ENCODE data around the gene BCORL1.

The BCORL1 gene

DNA sequence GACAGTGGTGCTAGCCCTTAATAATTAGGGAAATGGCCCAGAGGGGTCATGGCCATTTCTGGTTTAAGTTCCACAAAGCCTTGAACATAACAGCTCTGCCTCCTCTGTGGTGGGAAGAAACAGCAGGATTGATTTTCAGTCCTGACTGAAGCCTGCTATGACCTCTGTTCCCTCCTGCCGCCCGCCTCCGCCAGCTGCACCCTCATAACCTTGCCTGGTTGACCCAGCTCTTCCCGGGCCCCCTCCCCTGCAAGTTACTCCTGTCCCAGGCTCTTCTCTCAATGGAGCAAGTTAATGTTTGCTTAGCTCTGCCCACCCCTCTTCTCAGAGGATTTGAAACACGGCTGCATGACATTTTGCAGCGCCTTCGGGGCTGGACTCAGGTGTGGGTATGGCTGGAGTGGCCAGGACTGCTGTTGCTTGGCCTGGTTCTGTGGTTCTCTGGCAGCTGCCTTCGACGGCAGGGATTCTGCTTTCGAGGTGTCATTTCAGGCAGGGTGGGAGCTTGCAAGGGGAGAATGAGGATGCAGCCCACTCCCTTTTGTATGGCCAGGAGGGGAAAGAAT lies 27.3 kb downstream of the BCORL1 start:
- H3K27me3 ChIP-seq (ENCODE audit: control insufficient read depth, insufficient read depth, low read length, poor library complexity, severe bottlenecking) = no peaks in the 10 kb centered on the region
- peaks cover 9% of the 10 kb centered on the region for H3K36me3 ChIP-seq (ENCODE audit: control insufficient read depth, insufficient read depth, low read length)
- no peaks in the 10 kb centered on the region for H3K9me3 ChIP-seq (ENCODE audit: control insufficient read depth, low read length)
- no peak overlapping the region for H3K4me3 ChIP-seq (ENCODE audit: insufficient read depth, low read depth, low read length)
- H3K4me1 ChIP-seq (ENCODE audit: control insufficient read depth, insufficient read depth, low read length) = no peaks in the 10 kb centered on the region
- no peak overlapping the region for H3K27ac ChIP-seq (ENCODE audit: insufficient read depth, low read depth, low read length, poor library complexity, severe bottlenecking)
- 85 to 86% methylated on average over 10 of the region's 10 CpGs for WGBS, 2 experiments

DNA sequence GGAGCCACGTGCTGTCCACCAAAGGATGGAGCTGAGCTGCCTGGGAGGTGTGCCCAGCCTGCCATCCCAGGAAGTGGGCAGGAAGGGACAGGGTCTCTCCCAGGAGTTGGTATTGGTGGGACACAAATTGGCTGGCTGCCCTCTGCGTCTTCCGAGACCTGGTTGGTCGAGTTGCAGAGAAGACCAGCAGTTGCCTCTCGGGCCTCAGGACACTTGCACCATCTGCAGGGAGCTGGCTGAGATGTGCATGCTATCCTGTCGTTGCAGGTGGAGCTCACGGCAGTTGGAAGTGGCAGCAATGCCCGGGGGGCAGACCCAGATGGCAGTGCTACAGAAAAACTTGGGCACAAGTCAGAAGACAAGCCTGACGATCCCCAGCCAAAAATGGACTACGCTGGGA lies 30.2 kb downstream of the BCORL1 start:
- H3K27me3 ChIP-seq (ENCODE audit: control insufficient read depth, insufficient read depth, low read length, poor library complexity, severe bottlenecking) = no peaks in the 10 kb centered on the region
- WGBS, 2 experiments = 94% methylated on average over 10 of the region's 10 CpGs
- H3K4me1 ChIP-seq (ENCODE audit: control insufficient read depth, insufficient read depth, low read length) = no peaks in the 10 kb centered on the region
- no peak overlapping the region for H3K27ac ChIP-seq (ENCODE audit: insufficient read depth, low read depth, low read length, poor library complexity, severe bottlenecking)
- H3K4me3 ChIP-seq (ENCODE audit: insufficient read depth, low read depth, low read length) = no peak overlapping the region
- H3K36me3 ChIP-seq (ENCODE audit: control insufficient read depth, insufficient read depth, low read length) = peaks cover 24% of the 10 kb centered on the region
- no peaks in the 10 kb centered on the region for H3K9me3 ChIP-seq (ENCODE audit: control insufficient read depth, low read length)

DNA sequence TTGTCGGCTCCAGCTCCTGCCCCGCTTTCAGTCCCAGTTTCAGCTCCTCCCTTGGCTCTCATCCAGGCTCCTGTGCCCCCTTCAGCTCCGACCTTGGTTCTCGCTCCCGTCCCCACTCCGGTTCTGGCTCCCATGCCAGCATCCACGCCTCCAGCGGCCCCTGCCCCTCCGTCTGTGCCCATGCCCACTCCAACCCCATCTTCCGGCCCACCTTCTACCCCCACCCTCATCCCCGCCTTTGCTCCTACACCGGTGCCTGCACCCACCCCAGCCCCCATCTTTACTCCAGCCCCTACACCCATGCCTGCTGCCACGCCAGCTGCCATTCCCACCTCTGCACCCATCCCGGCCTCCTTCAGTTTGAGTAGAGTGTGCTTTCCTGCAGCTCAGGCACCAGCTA lies 31.2 kb downstream of the BCORL1 start:
- Histone ChIP-seq H3K4me3 (ENCODE audit: insufficient read depth, low read depth, low read length) (no peak overlapping the region), H3K27ac (ENCODE audit: insufficient read depth, low read depth, low read length, poor library complexity, severe bottlenecking) (no peak overlapping the region), H3K27me3 (ENCODE audit: control insufficient read depth, insufficient read depth, low read length, poor library complexity, severe bottlenecking) (no peaks in the 10 kb centered on the region), H3K36me3 (ENCODE audit: control insufficient read depth, insufficient read depth, low read length) (peaks cover 24% of the 10 kb centered on the region), H3K9me3 (ENCODE audit: control insufficient read depth, low read length) (no peaks in the 10 kb centered on the region), H3K4me1 (ENCODE audit: control insufficient read depth, insufficient read depth, low read length) (no peaks in the 10 kb centered on the region)
- WGBS, 2 experiments = 94 to 95% methylated on average over 14 of the region's 14 CpGs

DNA sequence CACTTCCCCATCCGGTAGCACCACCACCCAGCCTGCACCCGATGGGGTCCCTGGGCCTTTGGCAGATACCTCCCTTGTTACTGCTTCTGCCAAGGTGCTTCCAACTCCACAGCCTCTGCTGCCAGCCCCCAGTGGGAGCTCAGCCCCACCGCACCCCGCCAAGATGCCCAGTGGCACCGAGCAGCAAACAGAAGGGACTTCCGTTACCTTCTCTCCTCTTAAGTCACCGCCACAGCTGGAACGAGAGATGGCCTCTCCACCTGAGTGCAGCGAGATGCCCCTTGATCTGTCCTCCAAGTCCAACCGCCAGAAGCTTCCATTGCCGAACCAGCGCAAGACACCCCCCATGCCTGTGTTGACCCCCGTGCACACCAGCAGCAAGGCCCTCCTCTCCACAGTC lies 31.9 kb downstream of the BCORL1 start:
- H3K36me3 ChIP-seq (ENCODE audit: control insufficient read depth, insufficient read depth, low read length) = peaks cover 24% of the 10 kb centered on the region
- no peak overlapping the region for H3K27ac ChIP-seq (ENCODE audit: insufficient read depth, low read depth, low read length, poor library complexity, severe bottlenecking)
- no peaks in the 10 kb centered on the region for H3K27me3 ChIP-seq (ENCODE audit: control insufficient read depth, insufficient read depth, low read length, poor library complexity, severe bottlenecking)
- no peak overlapping the region for H3K4me3 ChIP-seq (ENCODE audit: insufficient read depth, low read depth, low read length)
- H3K9me3 ChIP-seq (ENCODE audit: control insufficient read depth, low read length) = no peaks in the 10 kb centered on the region
- WGBS, 2 experiments = 94 to 98% methylated on average over 13 of the region's 13 CpGs
- no peaks in the 10 kb centered on the region for H3K4me1 ChIP-seq (ENCODE audit: control insufficient read depth, insufficient read depth, low read length)

DNA sequence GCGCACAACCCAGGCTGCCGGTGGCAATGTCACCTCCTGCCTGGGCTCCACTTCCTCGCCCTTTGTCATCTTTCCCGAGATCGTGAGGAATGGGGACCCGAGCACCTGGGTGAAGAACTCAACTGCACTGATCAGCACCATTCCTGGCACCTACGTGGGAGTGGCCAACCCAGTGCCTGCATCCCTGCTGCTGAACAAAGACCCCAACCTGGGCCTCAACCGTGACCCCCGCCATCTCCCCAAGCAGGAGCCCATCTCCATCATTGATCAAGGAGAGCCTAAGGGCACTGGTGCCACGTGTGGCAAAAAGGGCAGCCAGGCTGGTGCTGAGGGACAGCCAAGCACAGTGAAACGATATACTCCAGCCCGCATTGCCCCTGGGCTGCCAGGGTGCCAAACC lies 32.3 kb downstream of the BCORL1 start:
- no peaks in the 10 kb centered on the region for H3K9me3 ChIP-seq (ENCODE audit: control insufficient read depth, low read length)
- peaks cover 24% of the 10 kb centered on the region for H3K36me3 ChIP-seq (ENCODE audit: control insufficient read depth, insufficient read depth, low read length)
- H3K4me1 ChIP-seq (ENCODE audit: control insufficient read depth, insufficient read depth, low read length) = no peaks in the 10 kb centered on the region
- no peak overlapping the region for H3K4me3 ChIP-seq (ENCODE audit: insufficient read depth, low read depth, low read length)
- no peaks in the 10 kb centered on the region for H3K27me3 ChIP-seq (ENCODE audit: control insufficient read depth, insufficient read depth, low read length, poor library complexity, severe bottlenecking)
- H3K27ac ChIP-seq (ENCODE audit: insufficient read depth, low read depth, low read length, poor library complexity, severe bottlenecking) = no peak overlapping the region
- WGBS, 2 experiments = 96 to 97% methylated on average over 12 of the region's 12 CpGs

DNA sequence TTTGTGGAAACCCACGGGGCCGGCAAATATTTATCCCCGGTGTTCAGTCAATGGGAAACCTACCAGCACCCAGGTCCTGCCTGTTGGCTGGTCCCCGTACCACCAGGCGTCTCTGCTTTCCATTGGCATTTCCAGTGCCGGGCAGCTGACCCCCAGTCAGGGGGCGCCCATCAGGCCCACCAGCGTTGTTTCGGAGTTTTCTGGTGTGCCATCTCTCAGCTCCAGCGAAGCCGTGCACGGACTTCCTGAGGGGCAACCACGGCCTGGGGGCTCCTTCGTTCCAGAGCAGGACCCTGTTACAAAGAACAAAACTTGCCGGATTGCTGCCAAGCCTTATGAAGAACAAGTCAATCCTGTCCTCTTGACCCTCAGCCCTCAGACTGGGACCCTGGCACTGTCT lies 32.7 kb downstream of the BCORL1 start:
- Histone ChIP-seq H3K4me1 (ENCODE audit: control insufficient read depth, insufficient read depth, low read length) (no peaks in the 10 kb centered on the region), H3K4me3 (ENCODE audit: insufficient read depth, low read depth, low read length) (no peak overlapping the region), H3K9me3 (ENCODE audit: control insufficient read depth, low read length) (no peaks in the 10 kb centered on the region), H3K27me3 (ENCODE audit: control insufficient read depth, insufficient read depth, low read length, poor library complexity, severe bottlenecking) (no peaks in the 10 kb centered on the region), H3K36me3 (ENCODE audit: control insufficient read depth, insufficient read depth, low read length) (peaks cover 24% of the 10 kb centered on the region), H3K27ac (ENCODE audit: insufficient read depth, low read depth, low read length, poor library complexity, severe bottlenecking) (no peak overlapping the region)
- WGBS, 2 experiments = 95 to 97% methylated on average over 15 of the region's 15 CpGs

DNA sequence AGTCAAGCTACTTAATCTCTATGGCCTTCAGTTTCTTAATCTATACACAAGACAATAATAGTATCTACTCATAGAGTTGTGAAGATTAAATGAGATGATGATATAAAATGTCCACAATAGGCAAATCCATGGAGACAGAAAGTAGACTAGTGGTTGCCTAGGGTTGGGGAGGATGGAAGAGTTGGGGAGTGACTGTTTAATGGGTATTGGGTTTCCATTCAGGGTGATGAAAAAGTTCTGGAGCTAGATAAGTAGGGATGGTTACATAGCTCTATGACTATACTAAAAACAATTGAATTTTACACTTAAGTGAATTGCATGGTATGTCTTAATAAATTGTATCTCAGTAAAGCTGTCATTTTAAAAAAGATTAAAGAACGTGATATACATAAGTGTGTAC lies 35.7 kb downstream of the BCORL1 start:
- H3K36me3 ChIP-seq (ENCODE audit: control insufficient read depth, insufficient read depth, low read length) = peaks cover 23% of the 10 kb centered on the region
- 100% methylated on average over 1 of the region's 1 CpG for WGBS, 2 experiments

DNA sequence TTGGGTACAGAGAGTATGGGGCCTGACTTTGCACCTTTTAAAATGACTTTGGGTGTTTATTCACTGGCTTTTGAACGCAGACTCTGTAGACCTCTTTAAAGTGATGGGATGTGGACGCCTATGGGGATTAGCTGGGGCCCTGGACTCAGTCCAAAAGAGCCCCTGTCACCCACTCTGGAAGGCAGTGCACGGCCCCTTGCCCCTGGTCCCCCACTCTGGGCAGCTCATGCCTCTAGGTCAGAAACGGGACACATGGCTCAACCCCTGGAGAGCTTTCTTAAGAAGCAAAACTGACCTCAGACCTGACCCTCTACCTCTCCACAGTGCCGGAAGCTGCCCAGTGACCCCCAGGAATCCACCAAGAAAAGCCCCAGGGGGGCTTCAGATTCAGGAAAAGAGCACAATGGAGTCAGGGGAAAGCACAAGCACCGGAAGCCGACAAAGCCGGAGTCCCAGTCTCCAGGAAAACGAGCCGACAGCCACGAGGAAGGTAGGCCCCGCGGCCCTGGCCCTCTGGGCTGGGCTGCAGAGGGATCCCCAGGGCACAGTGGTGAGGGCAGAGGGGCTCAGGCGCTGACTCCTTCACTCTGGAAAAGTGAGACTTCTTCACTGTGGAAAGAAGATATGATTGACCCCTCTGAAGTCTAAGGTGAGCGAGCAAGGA lies 38.4 kb downstream of the BCORL1 start:
- H3K9me3 ChIP-seq (ENCODE audit: control insufficient read depth, low read length) = no peaks in the 10 kb centered on the region
- H3K27ac ChIP-seq (ENCODE audit: insufficient read depth, low read depth, low read length, poor library complexity, severe bottlenecking) = no peak overlapping the region
- WGBS, 2 experiments = 70% methylated on average over 15 of the region's 15 CpGs
- H3K4me1 ChIP-seq (ENCODE audit: control insufficient read depth, insufficient read depth, low read length) = peaks cover 4% of the 10 kb centered on the region
- no peaks in the 10 kb centered on the region for H3K27me3 ChIP-seq (ENCODE audit: control insufficient read depth, insufficient read depth, low read length, poor library complexity, severe bottlenecking)
- peaks cover 21% of the 10 kb centered on the region for H3K36me3 ChIP-seq (ENCODE audit: control insufficient read depth, insufficient read depth, low read length)
- H3K4me3 ChIP-seq (ENCODE audit: insufficient read depth, low read depth, low read length) = no peak overlapping the region

More for the DNA sequence above, 35.7 kb downstream of the BCORL1 start:
- H3K4me1 ChIP-seq (ENCODE audit: control insufficient read depth, insufficient read depth, low read length) = no peaks in the 10 kb centered on the region
- H3K27ac ChIP-seq (ENCODE audit: insufficient read depth, low read depth, low read length, poor library complexity, severe bottlenecking) = no peak overlapping the region
- no peak overlapping the region for H3K4me3 ChIP-seq (ENCODE audit: insufficient read depth, low read depth, low read length)
- no peaks in the 10 kb centered on the region for H3K9me3 ChIP-seq (ENCODE audit: control insufficient read depth, low read length)
- H3K27me3 ChIP-seq (ENCODE audit: control insufficient read depth, insufficient read depth, low read length, poor library complexity, severe bottlenecking) = no peaks in the 10 kb centered on the region

DNA sequence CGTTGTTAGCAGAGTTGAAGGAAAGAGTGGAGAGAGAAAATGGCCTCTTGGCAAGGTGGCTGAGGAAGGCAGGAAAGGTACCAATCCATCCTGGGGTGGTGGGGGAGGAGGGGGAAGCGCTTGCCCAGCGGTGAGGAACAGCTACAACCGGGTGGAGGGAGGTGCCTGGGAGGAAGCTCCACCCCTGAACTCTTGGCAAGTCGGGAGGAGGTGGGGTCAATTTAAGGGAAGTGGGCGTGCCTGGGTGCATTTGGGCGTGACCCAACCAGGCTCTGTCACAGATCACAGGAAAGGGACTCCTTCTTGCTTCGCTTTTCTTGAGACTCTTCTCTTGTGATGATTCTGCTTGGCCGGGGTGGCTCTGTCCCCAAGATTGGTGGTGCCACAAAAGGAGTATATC lies 41.7 kb downstream of the BCORL1 start:
- Histone ChIP-seq H3K4me1 (ENCODE audit: control insufficient read depth, insufficient read depth, low read length) (peaks cover 4% of the 10 kb centered on the region), H3K27me3 (ENCODE audit: control insufficient read depth, insufficient read depth, low read length, poor library complexity, severe bottlenecking) (no peaks in the 10 kb centered on the region), H3K27ac (ENCODE audit: insufficient read depth, low read depth, low read length, poor library complexity, severe bottlenecking) (no peak overlapping the region), H3K4me3 (ENCODE audit: insufficient read depth, low read depth, low read length) (no peak overlapping the region), H3K36me3 (ENCODE audit: control insufficient read depth, insufficient read depth, low read length) (peaks cover 18% of the 10 kb centered on the region), H3K9me3 (ENCODE audit: control insufficient read depth, low read length) (no peaks in the 10 kb centered on the region)
- 27 to 34% methylated on average over 9 of the region's 9 CpGs for WGBS, 2 experiments

DNA sequence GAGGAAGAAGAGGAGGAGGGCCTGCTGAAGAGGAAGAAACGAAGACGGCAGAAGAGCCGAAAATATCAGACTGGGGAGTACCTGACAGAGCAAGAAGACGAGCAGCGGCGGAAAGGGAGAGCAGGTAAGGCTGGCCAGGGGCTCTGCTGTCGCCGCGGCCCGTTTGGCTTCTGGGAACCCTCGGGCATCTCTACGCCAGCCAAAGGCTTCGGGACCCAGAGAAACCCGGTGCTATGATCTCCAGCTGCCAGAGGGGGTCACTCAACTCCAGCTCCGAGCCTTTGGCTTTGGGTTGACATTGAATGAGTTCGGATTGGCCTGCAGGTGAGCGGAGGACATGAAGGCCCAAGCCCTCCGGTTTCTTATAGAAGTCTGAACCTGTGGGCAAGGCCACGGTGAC lies 42.8 kb downstream of the BCORL1 start:
- Histone ChIP-seq H3K9me3 (ENCODE audit: control insufficient read depth, low read length) (no peaks in the 10 kb centered on the region), H3K4me3 (ENCODE audit: insufficient read depth, low read depth, low read length) (no peak overlapping the region), H3K36me3 (ENCODE audit: control insufficient read depth, insufficient read depth, low read length) (peaks cover 18% of the 10 kb centered on the region), H3K4me1 (ENCODE audit: control insufficient read depth, insufficient read depth, low read length) (peaks cover 4% of the 10 kb centered on the region), H3K27me3 (ENCODE audit: control insufficient read depth, insufficient read depth, low read length, poor library complexity, severe bottlenecking) (no peaks in the 10 kb centered on the region), H3K27ac (ENCODE audit: insufficient read depth, low read depth, low read length, poor library complexity, severe bottlenecking) (no peak overlapping the region)
- 84 to 86% methylated on average over 19 of the region's 19 CpGs for whole genome bisulfite sequencing, 2 experiments
